Thymus (tissue), 11 donors: ENCODE measurements around the gene RAD51B. TPM values are rescaled to one million over a fixed set of nuclear protein-coding genes. Genes with fewer than 3 reads are reported as not detected.
A peak's percentile ranks its signal among the peaks of the same experiment; 100 is the strongest.
"Not testable (repeated sequence)": the region's sequence is repeated elsewhere in the genome, so short reads cannot be mapped to it uniquely, and the experiment has no call there.

ENCODE experiments used
- DNase-seq, 9 donors: peaks; one replicate each; pipeline ENCODE4 v3.0.0-alpha.2; 2013; ENCODE audit warnings: low spot score in 9 of 9, low read depth in 6 of 9, missing footprints in 1 of 9
- H3K27ac ChIP-seq, 2 donors: one replicate each; pipeline ENCODE4 v1.5.1; 2013; ENCODE audit warnings: control low read depth in 1 of 2, low read depth in 1 of 2, low read length in 1 of 2, mild to moderate bottlenecking in 1 of 2, moderate library complexity in 1 of 2
- H3K27me3 ChIP-seq, 2 donors: one replicate each; pipeline ENCODE4 v1.5.1; 2013; ENCODE audit warnings: low read length in 1 of 2; ENCODE audit not compliant: control insufficient read depth in 2 of 2, insufficient read depth in 1 of 2
- H3K36me3 ChIP-seq, 2 donors: one replicate each; pipeline ENCODE4 v1.5.1; 2013; ENCODE audit warnings: low read length in 1 of 2, mild to moderate bottlenecking in 1 of 2, moderate library complexity in 1 of 2; ENCODE audit not compliant: control insufficient read depth in 2 of 2, insufficient read depth in 2 of 2
- H3K4me1 ChIP-seq, 2 donors: one replicate each; pipeline ENCODE4 v1.5.1; 2013; ENCODE audit warnings: low read length in 2 of 2; ENCODE audit not compliant: control insufficient read depth in 2 of 2, insufficient read depth in 2 of 2
- H3K4me3 ChIP-seq, 2 donors: one replicate each; pipeline ENCODE4 v1.5.1; 2013; ENCODE audit warnings: low read length in 2 of 2, control low read depth in 1 of 2, mild to moderate bottlenecking in 1 of 2
- H3K9me3 ChIP-seq, 2 donors: one replicate each; pipeline ENCODE4 v1.5.1; 2013; ENCODE audit warnings: low read length in 1 of 2, mild to moderate bottlenecking in 1 of 2; ENCODE audit not compliant: control insufficient read depth in 2 of 2, insufficient read depth in 1 of 2
- WGBS: extraction: QIAGEN DNeasy Blood & Tissue Kit; methylation state at CpG from one replicate; pipeline ENCODE4 v1.1.7; 2013; 5-methylcytosine and 5-hydroxymethylcytosine counted together
- polyA plus RNA-seq: library from polyadenylated mRNA; stranded (reverse); fragments of 200-250 nt; gene quantifications from one replicate; pipeline ENCODE4 v1.2.3, GENCODE V29; 2013
- total RNA-seq: library from RNA; stranded (reverse); fragments of 120-200 nt; gene quantifications from one replicate; pipeline ENCODE4 v1.2.4, GENCODE V29; 2013
- donor health status: healthy.

RAD51B gene
- total and polyA plus RNA-seq, 2 donors: 7.8 to 17.8 TPM

DNA sequence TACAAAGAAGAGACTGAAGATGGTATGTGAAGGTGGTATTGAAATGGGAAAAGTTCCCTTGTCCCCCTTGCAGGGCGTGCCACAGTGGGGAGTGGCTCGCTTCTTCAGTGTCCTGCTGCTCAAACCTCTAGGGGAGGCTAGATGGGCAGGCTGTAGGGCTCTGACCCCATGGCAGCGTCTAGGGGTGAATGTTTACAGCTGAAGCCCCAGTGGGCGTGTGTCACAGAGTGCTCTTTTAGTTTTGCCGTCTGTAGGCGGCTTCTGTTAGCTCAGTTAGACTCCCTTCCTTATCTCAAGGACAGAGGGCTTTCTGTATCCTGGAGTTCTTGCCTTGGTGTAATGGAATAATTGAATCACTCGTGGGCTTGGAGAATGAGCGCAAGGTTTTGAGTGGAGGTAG, 266.2 kb downstream of the RAD51B start:
- Histone ChIP-seq H3K27me3 (no peaks in the 10 kb centered on the region), H3K4me1 (peaks cover 4 to 11% of the 10 kb centered on the region in 2 donors), H3K4me3 (no peak overlapping the region), H3K27ac (peak overlapping the region in 1 of 2 donors; percentile 36), H3K9me3 (no peaks in the 10 kb centered on the region), H3K36me3 (no peaks in the 10 kb centered on the region)
- DNase-seq: no peak
- WGBS: 90% methylated on average over 8 of the region's 8 CpGs

DNA sequence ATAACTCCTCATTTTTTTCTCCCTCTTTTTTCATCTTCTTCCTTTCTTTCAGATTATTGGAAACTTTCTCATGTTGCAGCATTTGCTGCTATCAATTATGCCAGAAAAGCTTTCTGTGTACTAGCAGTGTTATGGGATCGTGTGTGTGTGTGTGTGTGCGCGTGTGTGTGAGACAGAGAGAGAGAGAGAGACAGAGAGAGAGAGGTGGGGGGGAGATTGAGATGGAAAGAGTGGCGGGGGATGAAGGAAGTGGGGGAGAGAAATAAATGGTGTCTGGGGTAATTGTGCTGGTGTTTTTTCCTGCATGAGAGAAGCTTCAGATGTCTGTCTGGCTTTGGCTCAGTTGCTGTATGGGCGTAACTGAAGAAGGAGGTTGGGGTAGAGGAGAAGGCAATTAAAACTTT, 268.9 kb downstream of the RAD51B start:
- 56% methylated on average over 5 of the region's 5 CpGs for WGBS
- peak in 4 of 9 donors; percentile 17 to 57 (median 30) for DNase-seq
- peaks cover 4 to 11% of the 10 kb centered on the region in 2 donors for H3K4me1 ChIP-seq
- H3K9me3 ChIP-seq: no peaks in the 10 kb centered on the region
- H3K36me3 ChIP-seq: no peaks in the 10 kb centered on the region
- H3K4me3 ChIP-seq: no peak overlapping the region
- peak overlapping the region; percentile 55 to 70 for H3K27ac ChIP-seq
- no peaks in the 10 kb centered on the region for H3K27me3 ChIP-seq

DNA sequence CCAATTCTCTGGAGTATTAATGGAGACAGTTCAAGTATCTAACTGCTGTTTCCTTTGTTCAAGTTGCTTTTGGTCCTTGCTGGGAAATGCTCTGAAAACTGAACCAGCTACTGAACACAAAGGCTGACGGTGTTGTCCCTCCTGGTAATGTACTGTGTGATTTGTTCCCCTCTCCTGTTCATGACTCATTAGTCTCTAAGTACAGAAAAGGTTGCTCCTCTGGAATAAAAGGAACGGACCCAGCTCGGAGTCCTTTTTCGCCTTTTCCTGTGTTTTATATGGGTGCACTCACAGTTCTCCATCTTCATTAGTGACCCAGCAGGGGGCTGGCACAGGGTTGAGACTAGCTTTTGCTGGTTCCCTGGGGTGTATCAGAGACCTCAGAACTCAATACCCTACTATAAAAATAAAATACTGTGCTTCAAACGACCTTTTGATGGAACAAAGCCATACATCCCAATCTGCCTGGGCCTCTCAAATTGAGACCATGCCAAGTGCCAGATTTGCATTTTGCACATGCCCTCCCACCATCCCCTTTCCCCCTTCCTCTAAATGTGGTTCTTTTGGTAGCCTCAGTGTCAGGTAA, 269.7 kb downstream of the RAD51B start:
- no peaks in the 10 kb centered on the region for H3K36me3 ChIP-seq
- H3K4me1 ChIP-seq: peaks cover 4 to 11% of the 10 kb centered on the region in 2 donors
- H3K9me3 ChIP-seq: no peaks in the 10 kb centered on the region
- H3K27me3 ChIP-seq: no peaks in the 10 kb centered on the region
- WGBS: 82% methylated on average over 5 of the region's 5 CpGs
- DNase-seq: peak in 1 of 9 donors; percentile 34
- no peak overlapping the region for H3K4me3 ChIP-seq
- peak overlapping the region; percentile 59 to 70 for H3K27ac ChIP-seq

DNA sequence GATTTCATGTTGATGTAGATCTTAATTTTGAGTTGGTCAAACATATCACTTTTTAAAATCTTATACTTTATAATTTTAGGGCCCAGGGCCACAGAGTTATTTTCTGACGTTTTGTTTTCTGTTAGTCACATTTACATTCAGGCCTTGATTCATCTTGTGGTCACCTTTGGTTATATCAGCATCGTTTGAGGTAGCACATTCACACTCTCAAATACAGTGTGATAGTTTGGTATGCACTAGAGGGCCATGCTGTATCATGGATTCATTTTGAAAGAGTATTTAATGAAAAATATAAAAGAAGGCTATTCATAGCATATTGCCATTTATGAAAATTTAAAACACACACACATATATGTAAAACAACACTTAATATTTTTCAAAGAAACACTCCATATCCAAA, 274.6 kb downstream of the RAD51B start:
- DNase-seq: no peak
- Histone ChIP-seq H3K9me3 (no peaks in the 10 kb centered on the region), H3K4me3 (no peak overlapping the region), H3K4me1 (peaks cover 4% of the 10 kb centered on the region in 2 donors), H3K27me3 (no peaks in the 10 kb centered on the region), H3K36me3 (no peaks in the 10 kb centered on the region), H3K27ac (no peak overlapping the region)
- 73% methylated on average over 2 of the region's 2 CpGs for WGBS

DNA sequence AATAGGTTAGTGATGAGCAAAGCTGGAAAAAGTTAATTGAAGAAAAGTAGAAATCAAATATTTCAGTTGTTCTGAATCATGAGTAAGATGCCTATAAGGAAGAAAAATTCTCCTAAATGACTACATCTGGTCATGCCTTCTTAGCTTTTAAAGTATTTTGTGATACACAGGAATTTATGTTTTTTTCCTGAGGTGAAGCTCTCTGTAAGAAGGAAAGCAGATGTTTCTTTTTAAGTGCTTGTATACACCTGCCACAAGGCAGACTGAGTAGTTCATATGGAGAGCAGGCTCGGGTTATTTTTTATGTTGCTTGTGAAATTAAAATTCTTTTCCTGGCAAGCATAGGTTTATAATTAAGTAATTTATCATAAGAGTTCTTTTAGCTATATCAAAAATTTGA, 275.2 kb downstream of the RAD51B start:
- Histone ChIP-seq H3K27ac (no peak overlapping the region), H3K9me3 (no peaks in the 10 kb centered on the region), H3K27me3 (no peaks in the 10 kb centered on the region), H3K36me3 (no peaks in the 10 kb centered on the region), H3K4me3 (no peak overlapping the region), H3K4me1 (no peaks in the 10 kb centered on the region)
- no peak for DNase-seq
- WGBS: 61% methylated on average over 1 of the region's 1 CpG

DNA sequence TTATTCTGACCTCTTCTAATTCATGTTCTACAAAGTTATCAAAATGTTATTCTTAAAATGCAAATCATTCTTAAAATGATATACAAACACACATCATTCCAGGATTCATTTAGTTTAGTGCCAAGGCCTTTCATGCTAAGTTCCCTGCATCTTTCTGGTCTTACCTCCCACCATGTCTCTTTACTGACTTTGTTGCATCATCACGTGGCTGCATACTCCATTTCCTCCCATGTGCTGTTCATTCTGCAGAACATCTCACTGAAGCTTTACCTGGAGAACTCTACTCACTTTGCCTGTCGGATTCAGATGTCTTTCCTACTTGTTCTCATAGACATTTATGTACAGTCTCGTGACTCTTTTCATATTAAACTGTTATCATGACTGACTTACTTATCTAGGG, 278.1 kb downstream of the RAD51B start:
- 96% methylated on average over 3 of the region's 3 CpGs for WGBS

DNA sequence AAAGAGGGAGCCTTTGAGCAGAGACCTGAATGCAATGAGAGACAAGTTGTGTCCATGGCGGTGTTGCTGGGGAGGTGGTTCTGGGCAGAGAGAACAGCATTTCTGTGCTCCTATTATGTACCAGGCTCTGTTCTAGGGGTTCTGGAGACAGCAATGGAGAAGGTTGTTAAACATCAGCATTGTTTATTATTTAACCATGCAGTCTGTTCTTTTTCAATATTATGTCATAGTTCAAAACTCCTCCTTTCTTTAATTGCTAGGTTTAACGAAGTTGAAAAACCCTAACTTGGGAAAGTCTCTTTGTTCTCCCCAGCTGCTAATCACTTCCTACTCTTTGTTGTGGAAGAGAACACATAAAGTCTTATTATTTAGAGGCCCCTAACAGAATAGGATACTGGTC, 279.3 kb downstream of the RAD51B start:
- DNase-seq: no peak
- peaks cover 0 to 7% of the 10 kb centered on the region in 2 donors for H3K36me3 ChIP-seq
- no peaks in the 10 kb centered on the region for H3K27me3 ChIP-seq
- no peaks in the 10 kb centered on the region for H3K4me1 ChIP-seq
- peaks cover 6 to 19% of the 10 kb centered on the region in 2 donors for H3K9me3 ChIP-seq
- WGBS: 81% methylated on average over 2 of the region's 2 CpGs
- H3K27ac ChIP-seq: no peak overlapping the region
- no peak overlapping the region for H3K4me3 ChIP-seq

More for the DNA sequence above, 278.1 kb downstream of the RAD51B start:
- H3K4me1 ChIP-seq: no peaks in the 10 kb centered on the region
- H3K36me3 ChIP-seq: peaks cover 0 to 7% of the 10 kb centered on the region in 2 donors
- no peak overlapping the region for H3K4me3 ChIP-seq
- no peak overlapping the region for H3K27ac ChIP-seq
- H3K27me3 ChIP-seq: no peaks in the 10 kb centered on the region
- H3K9me3 ChIP-seq: peaks cover 6 to 16% of the 10 kb centered on the region in 2 donors
- DNase-seq: no peak

DNA sequence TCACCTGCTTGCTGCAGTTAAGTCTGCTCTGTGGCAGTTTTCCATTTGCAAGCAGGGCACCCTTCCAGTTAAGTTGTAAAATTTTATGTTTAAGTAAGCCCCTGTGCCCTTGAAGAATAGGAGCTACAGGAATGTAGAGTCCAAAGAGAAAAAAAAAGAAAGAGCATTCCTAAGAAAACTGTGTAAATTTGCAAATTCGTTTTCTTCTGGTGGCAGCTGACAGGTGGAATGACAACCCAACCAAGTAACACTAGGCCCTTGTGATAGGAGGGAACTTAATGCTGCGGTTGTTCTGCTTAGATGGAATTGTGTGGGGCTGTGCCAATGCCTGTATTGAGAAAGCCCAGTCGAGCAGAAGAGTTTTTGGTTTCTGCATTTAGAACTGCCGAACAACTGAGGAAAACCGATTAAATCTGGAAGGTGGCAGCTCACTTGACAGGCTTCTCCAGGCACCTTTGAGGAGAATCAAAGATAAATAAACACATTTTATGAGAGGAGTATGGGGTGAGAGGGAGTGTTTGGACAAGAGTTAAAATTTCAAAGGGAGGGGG, 280.0 kb downstream of the RAD51B start:
- Histone ChIP-seq H3K27ac (no peak overlapping the region), H3K36me3 (peaks cover 0 to 7% of the 10 kb centered on the region in 2 donors), H3K27me3 (no peaks in the 10 kb centered on the region), H3K4me3 (no peak overlapping the region), H3K9me3 (peaks cover 6 to 19% of the 10 kb centered on the region in 2 donors), H3K4me1 (no peaks in the 10 kb centered on the region)
- 95% methylated on average over 5 of the region's 5 CpGs for WGBS
- DNase-seq: no peak

DNA sequence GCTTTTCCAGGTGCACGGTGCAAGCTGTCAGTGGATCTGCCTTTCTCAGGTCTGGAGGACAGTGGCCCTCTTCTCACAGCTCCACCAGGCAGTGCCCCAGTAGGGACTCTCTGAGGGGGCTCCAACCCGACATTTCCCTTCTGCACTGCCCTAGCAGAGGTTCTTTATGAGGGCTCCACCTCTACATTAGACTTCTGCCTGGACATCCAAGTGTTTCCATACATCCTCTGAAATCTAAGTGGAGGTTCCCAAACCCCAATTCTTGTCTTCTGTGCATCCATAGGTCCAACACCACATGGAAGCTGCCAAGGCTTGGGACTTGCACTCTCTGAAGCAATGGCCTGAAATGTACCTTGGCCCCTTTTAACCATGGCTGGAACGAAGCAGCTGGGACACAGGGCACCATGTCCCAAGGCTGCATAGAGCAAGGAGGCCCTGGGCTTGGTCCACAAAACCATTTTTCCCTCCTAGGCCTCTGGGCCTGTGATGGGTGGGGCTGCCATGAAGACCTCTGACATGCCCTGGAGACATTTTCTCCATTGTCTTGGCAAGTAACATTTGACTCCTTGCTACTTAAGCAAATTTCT, 282.2 kb downstream of the RAD51B start:
- 97% methylated on average over 3 of the region's 3 CpGs for WGBS

More for the DNA sequence above, 282.2 kb downstream of the RAD51B start:
- not testable (repeated sequence) for DNase-seq, H3K36me3 ChIP-seq, H3K4me1 ChIP-seq, H3K27ac ChIP-seq, H3K27me3 ChIP-seq, H3K4me3 ChIP-seq
- H3K9me3 ChIP-seq: peaks cover 6 to 19% of the 10 kb centered on the region in 2 donors
